ENCODE measurements around the gene PRMT7. TPM values are rescaled to one million over a fixed set of nuclear protein-coding genes. Genes with fewer than 3 reads are reported as not detected.
A peak's percentile ranks its signal among the peaks of the same experiment; 100 is the strongest.

PRMT7 gene
- total and polyA plus RNA-seq, 2 of the 8 experiments (the other 6 are each of a cell fraction or from before 2014, with no cell fraction given), result 48.2 to 49.3 TPM

GRCh38 chr16:68263559-68264127, 47.2 kb upstream of the PRMT7 start:
- WGBS, 2 experiments (ENCODE audit: extremely low coverage in 1 of 2, insufficient coverage in 1 of 2, insufficient read length in 1 of 2, insufficient replicate concordance in 2 of 2, low coverage in 1 of 2, low lambda C conversion rate in 2 of 2, missing lambda C conversion rate in 1 of 2), result 52% methylated on average over 11 of the region's 11 CpGs; no CpG with 5 or more reads in 1 of the 2 experiments
- H3K27me3 ChIP-seq (replicated peaks in 1 of 4; ENCODE audit: control insufficient read depth in 3 of 4, extremely low read depth in 1 of 4, insufficient read depth in 3 of 4, low read length in 3 of 4), result peaks cover 0 to 11% (median 1%) of the 10 kb centered on the region in 4 experiments; a peak in 3 of 7 replicates
- no peak overlapping the region for H3K23ac ChIP-seq (ENCODE audit: insufficient read length)
- no peak overlapping the region for H3K4ac ChIP-seq (replicated peaks; ENCODE audit: insufficient read length, low read depth, low read length)
- peaks cover 0 to 10% of the 10 kb centered on the region in 2 experiments; a peak in 2 of 4 replicates for H3K79me2 ChIP-seq (ENCODE audit: control insufficient read depth in 1 of 2, insufficient read depth in 2 of 2, low read length in 2 of 2)
- peak overlapping the region; percentile 68 for H4K8ac ChIP-seq (ENCODE audit: extremely low read depth, insufficient read depth, low read length)
- DNase-seq (ENCODE audit: low read depth in 1 of 2, low spot score in 2 of 2), result no peak
- H4K20me1 ChIP-seq (replicated peaks in 1 of 2; ENCODE audit: control insufficient read depth in 1 of 2, insufficient read depth in 2 of 2, low read length in 2 of 2), result peaks cover 0 to 2% of the 10 kb centered on the region in 2 experiments
- H3K27ac ChIP-seq (ENCODE audit: low read depth, low read length), result no peak overlapping the region
- no peaks in the 10 kb centered on the region for H3K9me3 ChIP-seq (ENCODE audit: insufficient read depth in 2 of 2, low read depth in 1 of 2, low read length in 1 of 2)
- H2BK5ac ChIP-seq (ENCODE audit: low read depth, low read length), result no peak overlapping the region
- H3K79me1 ChIP-seq (ENCODE audit: low read depth, low read length), result no peaks in the 10 kb centered on the region
- ChIA-PET CTCF (ENCODE audit: partially characterized antibody) (interaction anchor here (0.6 to 9.0 kb wide), 31 partner anchors 8 to 1022 kb away, joined by 3 to 233 read pairs (median 4); partner anchors contain the start of genes PLA2G15, PRMT7 and SLC7A6OS), POLR2A (ENCODE audit: partially characterized antibody) (interaction anchor here (0.6 to 3.0 kb wide), 12 partner anchors 9 to 97 kb away, joined by 3 to 22 read pairs (median 6); partner anchors contain the start of genes ESRP2, PRMT7 and SLC7A6OS)
- H3K4me1 ChIP-seq (replicated peaks in 1 of 4; ENCODE audit: control insufficient read depth in 3 of 4, insufficient read depth in 4 of 4, low read length in 3 of 4), result peaks cover 0 to 3% (median 2%) of the 10 kb centered on the region in 4 experiments; a peak in 5 of 7 replicates
- H3K14ac ChIP-seq (ENCODE audit: insufficient read length), result no peak overlapping the region
- no peak overlapping the region for H2AFZ ChIP-seq (ENCODE audit: low read length)
- FAIRE-seq, result no peak
- peaks cover 0 to 4% (median 2%) of the 10 kb centered on the region in 4 experiments; a peak in 5 of 8 replicates for H3K36me3 ChIP-seq (ENCODE audit: control insufficient read depth in 2 of 4, insufficient read depth in 4 of 4, low read length in 3 of 4)
- peak overlapping the region; percentile 81; the same call in 1 of the 2 replicates for H2BK15ac ChIP-seq (ENCODE audit: low read length)
- H3K23me2 ChIP-seq (ENCODE audit: low read depth, low read length), result peaks cover 10% of the 10 kb centered on the region; the same call in 1 of the 2 replicates
- no peak overlapping the region for H3K56ac ChIP-seq (replicated peaks; ENCODE audit: insufficient read length, low read depth, low read length)
- no peak overlapping the region for H2BK20ac ChIP-seq (ENCODE audit: low read length)
- no peak overlapping the region for H4K5ac ChIP-seq (ENCODE audit: insufficient read length, low read depth, low read length)
- no peak overlapping the region for H2BK120ac ChIP-seq (replicated peaks; ENCODE audit: low read depth, low read length)
- H2BK12ac ChIP-seq (ENCODE audit: low read depth, low read length), result no peak overlapping the region
- H3K4me2 ChIP-seq (ENCODE audit: insufficient read depth in 1 of 2, low read depth in 2 of 2, low read length in 2 of 2), result peak overlapping the region; percentile 84 to 88
- H3K4me3 ChIP-seq (ENCODE audit: extremely low read depth in 1 of 4, insufficient read depth in 2 of 4, low read depth in 3 of 4, low read length in 4 of 4), result peak overlapping the region; percentile 78 to 97 (median 84)
- H4K91ac ChIP-seq (replicated peaks; ENCODE audit: insufficient read length, low read length), result no peak overlapping the region
- no peak overlapping the region for H2AK5ac ChIP-seq (ENCODE audit: low read depth, low read length)
- peak overlapping the region in 2 of 4 experiments; percentile 63 to 75; a peak in 2 of 7 replicates for H3K9ac ChIP-seq (replicated peaks in 1 of 4; ENCODE audit: extremely low read depth in 1 of 4, low read depth in 3 of 4, low read length in 3 of 4)
- no peak overlapping the region for H3K18ac ChIP-seq (ENCODE audit: extremely low read depth, low read length)
- TF ChIP-seq KDM1A (IDR thresholded peaks at IDR 0.05; ENCODE audit: borderline replicate concordance, low read length) (peak; percentile 76; the same call in 1 of the 2 replicates), ATF2 (IDR thresholded peaks at IDR 0.05; ENCODE audit: low read length) (no peak), HDAC2 (IDR thresholded peaks at IDR 0.05; ENCODE audit: borderline replicate concordance in 1 of 2, low read depth in 2 of 2, low read length in 2 of 2) (0 out of 4 replicates have a peak, but pooled peaks of 1 of the 2 experiments have one; percentile 18), ASH2L (IDR thresholded peaks at IDR 0.05; ENCODE audit: low read length) (no peak)
- TF ChIP-seq, protein P1, sequence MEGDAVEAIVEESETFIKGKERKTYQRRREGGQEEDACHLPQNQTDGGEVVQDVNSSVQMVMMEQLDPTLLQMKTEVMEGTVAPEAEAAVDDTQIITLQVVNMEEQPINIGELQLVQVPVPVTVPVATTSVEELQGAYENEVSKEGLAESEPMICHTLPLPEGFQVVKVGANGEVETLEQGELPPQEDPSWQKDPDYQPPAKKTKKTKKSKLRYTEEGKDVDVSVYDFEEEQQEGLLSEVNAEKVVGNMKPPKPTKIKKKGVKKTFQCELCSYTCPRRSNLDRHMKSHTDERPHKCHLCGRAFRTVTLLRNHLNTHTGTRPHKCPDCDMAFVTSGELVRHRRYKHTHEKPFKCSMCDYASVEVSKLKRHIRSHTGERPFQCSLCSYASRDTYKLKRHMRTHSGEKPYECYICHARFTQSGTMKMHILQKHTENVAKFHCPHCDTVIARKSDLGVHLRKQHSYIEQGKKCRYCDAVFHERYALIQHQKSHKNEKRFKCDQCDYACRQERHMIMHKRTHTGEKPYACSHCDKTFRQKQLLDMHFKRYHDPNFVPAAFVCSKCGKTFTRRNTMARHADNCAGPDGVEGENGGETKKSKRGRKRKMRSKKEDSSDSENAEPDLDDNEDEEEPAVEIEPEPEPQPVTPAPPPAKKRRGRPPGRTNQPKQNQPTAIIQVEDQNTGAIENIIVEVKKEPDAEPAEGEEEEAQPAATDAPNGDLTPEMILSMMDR (IDR thresholded peaks at IDR 0.05; ENCODE audit: control extremely low read depth in 1 of 3, insufficient read depth in 1 of 3, low read depth in 1 of 3, low read length in 3 of 3), result peak in 1 of 3 experiments; percentile 27; a peak in 2 of 4 replicates
